Stimulated activated CD4-positive, alpha-beta T cell treated with anti-CD3 and anti-CD28 coated beads, Interleukin-1b, Interleukin-23, amount 100 ng/mL, for 4 hours (primary cell): Measurements from ENCODE around the gene CERKL.

Experiments
- DNase-seq, 2 donors: peaks; one replicate each; pipeline ENCODE4 v3.0.0-alpha.2; 2020; ENCODE audit warnings: low read depth in 2 of 2

CERKL gene

DNA sequence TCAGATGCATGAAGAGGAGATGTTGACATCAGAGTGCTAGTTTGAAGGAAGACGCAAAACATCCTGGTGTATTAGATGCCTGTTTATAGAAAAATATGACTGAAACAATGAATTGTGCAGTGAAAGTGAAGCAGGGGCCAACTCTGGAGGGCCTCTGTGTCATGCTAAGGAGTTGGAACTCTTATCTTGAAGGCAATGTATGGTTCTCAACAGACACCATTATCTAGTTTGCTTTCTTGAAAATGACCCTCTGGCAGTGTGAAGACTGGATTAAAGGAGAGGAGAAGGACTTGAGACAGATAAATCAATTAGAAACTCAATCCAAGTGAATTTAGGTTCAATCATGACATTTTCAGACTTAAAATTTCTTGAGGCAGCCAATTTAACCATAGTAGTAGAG, 136.7 kb downstream of the CERKL start:
- no peak for DNase-seq

DNA sequence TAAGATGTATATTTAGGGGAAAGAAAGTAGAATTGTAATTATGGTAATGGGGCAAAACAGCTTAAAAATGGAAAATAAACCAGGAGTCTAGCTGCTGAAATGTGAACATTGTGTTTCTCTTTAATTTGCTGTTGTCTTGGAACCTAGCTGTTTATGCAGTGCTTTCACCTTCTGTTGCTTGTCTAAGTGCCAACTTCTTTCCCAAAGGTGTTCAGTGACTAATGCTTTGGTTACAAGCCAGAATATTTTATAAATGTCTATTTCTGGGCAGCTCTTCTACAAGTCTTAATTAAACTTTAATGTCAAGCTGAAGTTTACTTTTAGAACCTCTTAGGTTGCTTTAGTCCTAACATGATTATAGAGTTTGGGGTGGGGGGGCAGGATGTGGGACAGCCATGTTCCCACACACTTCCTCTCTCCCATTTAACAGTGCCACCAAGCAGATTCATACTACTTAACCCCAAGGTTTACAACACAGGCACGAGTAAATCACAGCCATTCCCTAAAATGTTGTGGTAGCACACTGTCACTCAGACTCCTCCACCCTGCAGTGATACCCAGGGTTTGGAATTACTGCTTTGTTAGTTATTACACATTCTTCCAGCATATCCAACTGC, 139.1 kb downstream of the CERKL start:
- no peak for DNase-seq

DNA sequence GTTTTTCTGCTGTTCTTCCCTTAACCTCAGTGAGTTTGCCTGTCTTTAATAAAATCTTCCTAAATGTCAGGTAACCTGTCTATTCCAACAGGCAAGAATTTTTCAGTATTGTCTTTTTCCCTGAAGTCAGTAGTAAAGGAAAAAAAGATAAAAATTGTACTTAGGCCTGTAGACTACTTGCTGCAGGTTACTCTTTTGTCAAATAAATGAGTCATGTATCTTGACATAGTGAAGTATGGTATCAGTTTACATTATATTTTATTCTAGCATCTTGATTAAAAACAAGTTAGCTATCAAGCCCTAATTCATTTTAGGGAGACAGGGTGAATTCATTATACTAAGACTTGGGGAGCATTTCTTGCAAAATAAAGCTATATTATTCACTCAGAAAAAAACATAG, 139.9 kb downstream of the CERKL start:
- no peak for DNase-seq

DNA sequence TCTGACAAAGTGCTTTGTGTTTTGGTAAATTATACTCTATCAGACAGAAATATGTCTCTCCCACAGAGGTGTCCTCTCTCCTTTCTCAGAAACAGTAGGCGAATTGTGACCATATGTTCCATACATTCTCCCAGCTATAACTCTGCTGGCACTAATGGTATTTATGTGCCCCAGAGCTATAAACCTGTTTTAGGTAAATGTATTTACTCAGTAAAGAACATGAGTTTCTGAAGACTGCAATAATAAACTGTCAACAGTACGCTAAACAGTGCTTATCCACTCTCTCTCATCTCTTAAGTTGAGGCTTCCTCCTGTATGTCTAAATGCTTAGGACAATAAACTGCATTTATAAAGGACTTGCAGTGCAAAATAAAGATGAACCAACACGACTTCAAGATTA, 141.2 kb downstream of the CERKL start:
- no peak for DNase-seq

DNA sequence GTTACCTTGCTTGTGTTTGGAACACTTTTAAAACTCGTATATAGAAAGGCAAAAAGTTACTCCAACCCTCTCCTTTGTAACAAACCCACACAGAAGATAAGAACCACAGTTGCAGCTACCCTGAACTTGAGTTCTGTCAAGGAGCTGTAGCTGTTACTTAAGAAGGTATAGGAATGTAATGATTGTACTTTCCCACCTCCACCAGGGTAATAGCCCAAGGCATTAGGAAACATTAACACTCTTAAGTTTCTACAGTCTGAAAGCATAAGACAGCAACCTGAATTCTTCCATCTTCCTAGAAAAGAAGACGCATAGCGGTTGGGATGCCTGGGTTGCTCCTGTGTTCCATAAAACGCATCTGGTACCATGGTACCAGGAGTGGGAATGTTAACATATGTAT, 156.7 kb downstream of the CERKL start:
- no peak for DNase-seq

DNA sequence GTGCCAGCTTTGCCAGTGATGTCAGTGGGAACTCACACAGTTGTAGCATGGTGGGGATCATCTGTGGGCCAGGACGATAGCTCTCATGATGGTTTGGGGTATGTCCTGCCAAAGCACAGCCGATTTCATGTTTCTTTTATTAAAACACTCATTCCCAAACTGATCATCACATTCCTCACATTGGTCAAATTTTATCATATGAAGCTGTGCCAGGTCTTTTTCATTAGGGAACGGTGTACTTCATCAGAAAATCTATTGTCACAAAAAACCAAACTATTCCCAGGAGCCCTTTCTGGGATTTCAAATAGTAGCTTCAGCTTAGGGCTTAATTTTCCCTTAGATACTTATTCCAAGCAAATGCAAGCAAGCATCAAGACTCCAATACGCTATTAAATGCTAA, 157.7 kb downstream of the CERKL start:
- no peak for DNase-seq
